ENCODE measurements around the gene GSTM1. TPM values are rescaled to one million over a fixed set of nuclear protein-coding genes. Genes with fewer than 3 reads are reported as not detected.

Gene GSTM1
- total RNA-seq, 4 donors from 2014 or later: 18.1 TPM; not detected in 3

DNA sequence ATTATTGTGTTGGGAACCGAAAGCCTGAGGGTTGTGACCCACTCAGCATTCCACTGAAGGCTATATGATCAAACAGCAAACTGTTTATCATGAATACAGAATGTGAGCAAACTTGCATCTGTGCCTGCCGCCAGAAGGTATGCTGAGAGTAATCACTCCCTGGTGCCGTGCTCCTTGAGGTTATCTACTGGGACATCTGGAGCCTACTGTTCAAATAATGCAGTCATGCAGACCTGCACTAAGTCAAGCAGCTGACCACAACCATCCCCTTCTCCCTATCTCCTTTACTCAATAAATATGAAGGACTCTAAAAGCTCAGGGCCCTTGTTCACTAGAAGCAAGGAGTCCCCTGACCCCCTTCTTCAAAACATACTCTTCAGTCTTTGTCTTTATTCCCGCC is 37.9 kb downstream of the GSTM1 start:
- no peak for DNase-seq
- no peaks in the 10 kb centered on the region for H3K9me3 ChIP-seq
- intact Hi-C loops (cut with DNase I; ENCODE audit: low total_unique reads): no loop called here
- in situ Hi-C loops (cut with MboI; ENCODE audit: low pct_ligation_motif_present in 1 of 4, low pct_unique_long_range_greater_than_20kb in 1 of 4, low sequenced_read_pairs in 3 of 4): no loop called here
- no peak overlapping the region for H3K27ac ChIP-seq
- TF ChIP-seq POLR2AphosphoS5 (IDR thresholded peaks at IDR 0.05) (no peak), POLR2A (IDR thresholded peaks at IDR 0.05) (no peak), EP300 (IDR thresholded peaks at IDR 0.05; ENCODE audit: low read depth) (no peak)
- TF ChIP-seq, protein P1, sequence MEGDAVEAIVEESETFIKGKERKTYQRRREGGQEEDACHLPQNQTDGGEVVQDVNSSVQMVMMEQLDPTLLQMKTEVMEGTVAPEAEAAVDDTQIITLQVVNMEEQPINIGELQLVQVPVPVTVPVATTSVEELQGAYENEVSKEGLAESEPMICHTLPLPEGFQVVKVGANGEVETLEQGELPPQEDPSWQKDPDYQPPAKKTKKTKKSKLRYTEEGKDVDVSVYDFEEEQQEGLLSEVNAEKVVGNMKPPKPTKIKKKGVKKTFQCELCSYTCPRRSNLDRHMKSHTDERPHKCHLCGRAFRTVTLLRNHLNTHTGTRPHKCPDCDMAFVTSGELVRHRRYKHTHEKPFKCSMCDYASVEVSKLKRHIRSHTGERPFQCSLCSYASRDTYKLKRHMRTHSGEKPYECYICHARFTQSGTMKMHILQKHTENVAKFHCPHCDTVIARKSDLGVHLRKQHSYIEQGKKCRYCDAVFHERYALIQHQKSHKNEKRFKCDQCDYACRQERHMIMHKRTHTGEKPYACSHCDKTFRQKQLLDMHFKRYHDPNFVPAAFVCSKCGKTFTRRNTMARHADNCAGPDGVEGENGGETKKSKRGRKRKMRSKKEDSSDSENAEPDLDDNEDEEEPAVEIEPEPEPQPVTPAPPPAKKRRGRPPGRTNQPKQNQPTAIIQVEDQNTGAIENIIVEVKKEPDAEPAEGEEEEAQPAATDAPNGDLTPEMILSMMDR (IDR thresholded peaks at IDR 0.05): no peak
- H3K4me3 ChIP-seq: no peak overlapping the region
- H3K4me1 ChIP-seq: peaks cover 0 to 4% (median under 1%) of the 10 kb centered on the region in 4 donors
- no peaks in the 10 kb centered on the region for H3K36me3 ChIP-seq
- H3K27me3 ChIP-seq: no peaks in the 10 kb centered on the region
- 88 to 95% methylated on average over 4 of the region's 4 CpGs for WGBS, 2 donors (ENCODE audit: low coverage in 1 of 2)

DNA sequence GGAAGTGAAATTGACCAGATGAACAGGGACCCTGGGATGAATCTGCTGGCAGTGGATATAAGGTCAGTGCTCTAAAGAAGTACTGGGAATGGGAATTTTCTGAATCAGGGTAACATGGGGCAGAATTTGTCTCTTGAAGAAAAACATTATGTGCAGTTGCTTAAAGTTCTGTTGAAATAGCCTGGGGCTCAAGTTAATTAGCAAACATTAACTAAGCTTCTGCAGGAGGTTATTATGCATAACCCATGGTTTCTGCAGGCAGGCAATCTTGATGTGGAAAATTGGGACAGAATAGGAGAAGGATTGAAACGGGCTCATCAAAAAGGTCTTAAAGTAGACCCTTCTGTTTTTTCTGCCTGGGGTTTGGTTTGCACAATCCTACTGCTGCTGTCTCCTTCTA is 38.4 kb downstream of the GSTM1 start:
- intact Hi-C loops (cut with DNase I; ENCODE audit: low total_unique reads) (no loop called here), in situ Hi-C loops (cut with MboI; ENCODE audit: low pct_ligation_motif_present in 1 of 4, low pct_unique_long_range_greater_than_20kb in 1 of 4, low sequenced_read_pairs in 3 of 4) (no loop called here)
- 68 to 100% methylated on average over 1 of the region's 1 CpG for WGBS, 2 donors (ENCODE audit: low coverage in 1 of 2)
- TF ChIP-seq EP300 (IDR thresholded peaks at IDR 0.05; ENCODE audit: low read depth) (no peak), POLR2A (IDR thresholded peaks at IDR 0.05) (no peak), POLR2AphosphoS5 (IDR thresholded peaks at IDR 0.05) (no peak)
- TF ChIP-seq, protein P1 (IDR thresholded peaks at IDR 0.05): no peak
- Histone ChIP-seq H3K36me3 (no peaks in the 10 kb centered on the region), H3K4me3 (no peak overlapping the region), H3K27me3 (no peaks in the 10 kb centered on the region), H3K9me3 (no peaks in the 10 kb centered on the region), H3K27ac (no peak overlapping the region), H3K4me1 (peaks cover 0 to 4% (median under 1%) of the 10 kb centered on the region in 4 donors)
- DNase-seq: no peak

DNA sequence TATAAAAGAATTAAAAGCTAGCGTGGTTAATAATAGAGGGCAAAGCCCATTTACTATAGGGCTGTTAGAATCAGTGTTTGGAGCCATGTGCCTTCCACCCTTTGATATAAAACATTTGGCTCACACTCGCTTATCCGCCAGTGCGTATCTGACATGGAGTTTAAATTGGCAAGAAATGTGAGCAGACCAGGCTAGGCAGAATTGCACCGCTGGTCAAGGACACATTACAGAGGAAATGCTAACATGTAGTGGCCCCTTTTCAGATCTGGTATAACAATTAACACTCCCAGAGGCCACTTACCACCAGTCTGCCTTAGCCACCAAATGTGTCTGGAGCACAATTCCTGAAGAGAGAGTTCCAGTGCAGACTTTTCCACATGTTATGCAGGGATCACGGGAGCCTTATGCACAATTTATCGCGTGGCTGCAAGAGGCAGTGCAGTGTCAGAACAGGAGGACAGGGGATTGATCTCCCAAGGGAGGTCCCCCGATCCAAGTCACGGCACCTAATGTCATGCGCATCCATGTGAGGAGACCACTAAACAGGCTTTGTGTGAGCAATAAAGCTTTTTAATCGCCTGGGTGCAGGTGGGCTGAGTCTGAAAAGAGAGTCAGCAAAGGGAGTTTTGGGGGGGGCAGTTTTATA is 39.2 kb downstream of the GSTM1 start:
- intact Hi-C loops (cut with DNase I; ENCODE audit: low total_unique reads): no loop called here
- H3K27ac ChIP-seq: no peak overlapping the region
- in situ Hi-C loops (cut with MboI; ENCODE audit: low pct_ligation_motif_present in 1 of 4, low pct_unique_long_range_greater_than_20kb in 1 of 4, low sequenced_read_pairs in 3 of 4): no loop called here
- H3K27me3 ChIP-seq: no peaks in the 10 kb centered on the region
- no peak overlapping the region for H3K4me3 ChIP-seq
- H3K36me3 ChIP-seq: no peaks in the 10 kb centered on the region
- no peak for TF ChIP-seq POLR2A (IDR thresholded peaks at IDR 0.05)
- TF ChIP-seq, protein P1 (IDR thresholded peaks at IDR 0.05): no peak
- no peak for TF ChIP-seq POLR2AphosphoS5 (IDR thresholded peaks at IDR 0.05)
- no peak for TF ChIP-seq EP300 (IDR thresholded peaks at IDR 0.05; ENCODE audit: low read depth)
- H3K9me3 ChIP-seq: no peaks in the 10 kb centered on the region
- 92 to 93% methylated on average over 6 to 12 of the region's 12 CpGs for WGBS, 2 donors (ENCODE audit: low coverage in 1 of 2)
- no peak for DNase-seq
- H3K4me1 ChIP-seq: peaks cover 0 to 10% (median 2%) of the 10 kb centered on the region in 4 donors

DNA sequence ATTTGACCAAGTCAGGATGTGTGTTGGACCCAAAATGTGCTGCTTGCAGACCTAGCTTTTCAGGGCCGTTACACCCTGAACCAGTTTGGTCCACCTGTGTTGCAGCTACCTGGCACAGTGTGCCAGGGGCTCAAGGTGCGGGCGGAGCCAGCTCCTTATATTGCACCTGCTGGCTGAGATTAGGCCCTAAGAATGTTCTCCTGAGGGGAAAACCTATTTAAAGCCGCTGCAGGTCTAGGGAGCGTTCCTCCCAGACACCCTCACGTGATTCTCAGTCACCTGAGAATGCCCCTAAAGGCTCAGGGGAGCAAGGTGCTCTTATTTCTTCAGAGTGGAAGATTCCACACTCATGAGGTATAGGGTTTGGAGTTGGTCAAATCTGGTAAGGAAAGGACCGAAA is 41.3 kb downstream of the GSTM1 start:
- DNase-seq: peak; percentile 41
- H3K27me3 ChIP-seq: no peaks in the 10 kb centered on the region
- H3K27ac ChIP-seq: no peak overlapping the region
- 57 to 92% methylated on average over 1 to 7 of the region's 7 CpGs for WGBS, 2 donors (ENCODE audit: low coverage in 1 of 2)
- no peak overlapping the region for H3K4me3 ChIP-seq
- no peak for TF ChIP-seq POLR2A (IDR thresholded peaks at IDR 0.05)
- no peak for TF ChIP-seq POLR2AphosphoS5 (IDR thresholded peaks at IDR 0.05)
- TF ChIP-seq EP300 (IDR thresholded peaks at IDR 0.05; ENCODE audit: low read depth): no peak
- TF ChIP-seq, protein P1 (IDR thresholded peaks at IDR 0.05): no peak
- H3K4me1 ChIP-seq: peaks cover 0 to 16% (median 1%) of the 10 kb centered on the region in 4 donors
- in situ Hi-C loops (cut with MboI; ENCODE audit: low pct_ligation_motif_present in 1 of 4, low pct_unique_long_range_greater_than_20kb in 1 of 4, low sequenced_read_pairs in 3 of 4) (no loop called here), intact Hi-C loops (cut with DNase I; ENCODE audit: low total_unique reads) (no loop called here)
- no peaks in the 10 kb centered on the region for H3K36me3 ChIP-seq
- no peaks in the 10 kb centered on the region for H3K9me3 ChIP-seq
